ENCODE results near the gene RPUSD4.

RPUSD4 gene

DNA sequence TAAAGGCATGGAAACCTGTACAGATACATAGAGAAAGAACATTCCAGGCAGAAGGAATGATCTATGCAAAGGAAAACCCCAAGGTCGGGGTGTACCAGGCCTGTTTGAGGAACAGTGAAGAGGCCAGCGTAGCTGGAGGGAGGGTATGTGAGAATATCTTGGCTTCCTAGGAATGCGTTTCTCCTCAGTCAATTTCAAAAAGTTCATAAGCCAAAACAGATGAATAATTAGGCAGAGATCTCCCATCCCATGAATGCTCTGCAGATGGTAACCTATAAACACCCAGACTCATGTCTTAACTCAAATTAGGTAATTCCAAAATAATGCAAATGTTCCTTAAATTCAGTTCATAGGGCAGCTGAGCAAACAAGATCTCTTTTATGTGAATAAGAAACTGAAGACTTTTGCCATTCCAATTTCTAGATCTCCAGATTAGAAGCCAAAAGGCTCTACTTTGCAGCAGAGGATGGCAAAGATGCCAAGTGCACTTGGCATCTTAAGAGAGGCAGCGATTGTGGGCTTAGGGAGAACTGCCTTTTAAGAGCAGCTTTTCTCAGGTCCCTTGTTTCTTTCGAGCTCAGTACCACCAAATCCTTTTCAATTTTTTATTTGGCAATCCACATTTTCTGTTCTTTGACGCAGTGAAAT lies 13.3 kb upstream of the RPUSD4 start:
- Histone ChIP-seq H3K36me3 (ENCODE audit: control insufficient read depth, low read length) (no peaks in the 10 kb centered on the region), H3K4me2 (ENCODE audit: low read length) (no peak overlapping the region), H3F3A (ENCODE audit: control insufficient read depth, insufficient read depth) (no peaks in the 10 kb centered on the region), H3K27ac (ENCODE audit: low read depth, low read length) (no peak overlapping the region), H3K9me2 (replicated peaks; ENCODE audit: control insufficient read depth, low read length) (no peaks in the 10 kb centered on the region), H3K9me3 (ENCODE audit: control insufficient read depth, insufficient read depth, low read length) (no peaks in the 10 kb centered on the region), H3K79me2 (ENCODE audit: control insufficient read depth, low read length) (peaks cover 35% of the 10 kb centered on the region), H3K4me3 (ENCODE audit: low read length) (no peak overlapping the region), H4K20me1 (ENCODE audit: control insufficient read depth, insufficient read depth, low read depth, low read length) (no peaks in the 10 kb centered on the region), H3K27me3 (ENCODE audit: control insufficient read depth, low read length) (no peaks in the 10 kb centered on the region), H3K4me1 (ENCODE audit: control insufficient read depth, low read length) (no peaks in the 10 kb centered on the region)
- TF ChIP-seq, protein P1, sequence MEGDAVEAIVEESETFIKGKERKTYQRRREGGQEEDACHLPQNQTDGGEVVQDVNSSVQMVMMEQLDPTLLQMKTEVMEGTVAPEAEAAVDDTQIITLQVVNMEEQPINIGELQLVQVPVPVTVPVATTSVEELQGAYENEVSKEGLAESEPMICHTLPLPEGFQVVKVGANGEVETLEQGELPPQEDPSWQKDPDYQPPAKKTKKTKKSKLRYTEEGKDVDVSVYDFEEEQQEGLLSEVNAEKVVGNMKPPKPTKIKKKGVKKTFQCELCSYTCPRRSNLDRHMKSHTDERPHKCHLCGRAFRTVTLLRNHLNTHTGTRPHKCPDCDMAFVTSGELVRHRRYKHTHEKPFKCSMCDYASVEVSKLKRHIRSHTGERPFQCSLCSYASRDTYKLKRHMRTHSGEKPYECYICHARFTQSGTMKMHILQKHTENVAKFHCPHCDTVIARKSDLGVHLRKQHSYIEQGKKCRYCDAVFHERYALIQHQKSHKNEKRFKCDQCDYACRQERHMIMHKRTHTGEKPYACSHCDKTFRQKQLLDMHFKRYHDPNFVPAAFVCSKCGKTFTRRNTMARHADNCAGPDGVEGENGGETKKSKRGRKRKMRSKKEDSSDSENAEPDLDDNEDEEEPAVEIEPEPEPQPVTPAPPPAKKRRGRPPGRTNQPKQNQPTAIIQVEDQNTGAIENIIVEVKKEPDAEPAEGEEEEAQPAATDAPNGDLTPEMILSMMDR (IDR thresholded peaks at IDR 0.05; ENCODE audit: low read depth, low read length, poor library complexity, severe bottlenecking): no peak
- no peak for TF ChIP-seq EZH2phosphoT487 (IDR thresholded peaks at IDR 0.05; ENCODE audit: borderline replicate concordance, low read length)

DNA sequence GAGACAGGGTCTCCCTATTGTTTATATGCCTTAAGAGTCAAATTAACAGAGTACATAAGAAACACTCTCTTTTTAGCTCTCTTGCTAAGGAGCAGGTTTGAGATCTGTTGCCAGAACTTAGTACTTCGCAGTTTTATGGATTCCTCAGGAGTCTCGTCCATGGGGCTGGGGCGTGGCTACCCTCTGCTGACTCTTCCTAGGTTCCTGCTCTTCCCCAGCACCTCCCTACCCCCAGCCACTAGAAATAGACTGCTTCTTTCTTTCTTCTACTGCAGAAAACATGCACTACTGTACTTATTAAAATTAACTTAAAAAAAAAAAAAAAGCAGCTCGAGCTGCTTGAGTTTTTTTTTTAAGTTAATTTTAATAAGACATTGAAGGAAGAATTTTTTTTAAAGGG lies 8.1 kb upstream of the RPUSD4 start:
- Histone ChIP-seq H3K4me2 (ENCODE audit: low read length) (no peak overlapping the region), H3K9me3 (ENCODE audit: control insufficient read depth, insufficient read depth, low read length) (no peaks in the 10 kb centered on the region), H3K27ac (ENCODE audit: low read depth, low read length) (no peak overlapping the region), H3K4me3 (ENCODE audit: low read length) (no peak overlapping the region), H3K27me3 (ENCODE audit: control insufficient read depth, low read length) (no peaks in the 10 kb centered on the region), H3K79me2 (ENCODE audit: control insufficient read depth, low read length) (peaks cover 73% of the 10 kb centered on the region), H3F3A (ENCODE audit: control insufficient read depth, insufficient read depth) (no peaks in the 10 kb centered on the region), H3K36me3 (ENCODE audit: control insufficient read depth, low read length) (no peaks in the 10 kb centered on the region), H4K20me1 (ENCODE audit: control insufficient read depth, insufficient read depth, low read depth, low read length) (0 out of 2 replicates have a peak, but pooled peaks cover 3% of the 10 kb centered on the region), H3K9me2 (replicated peaks; ENCODE audit: control insufficient read depth, low read length) (no peaks in the 10 kb centered on the region), H3K4me1 (ENCODE audit: control insufficient read depth, low read length) (peaks cover 13% of the 10 kb centered on the region)
- TF ChIP-seq, protein P1 (IDR thresholded peaks at IDR 0.05; ENCODE audit: low read depth, low read length, poor library complexity, severe bottlenecking): no peak
- no peak for TF ChIP-seq EZH2phosphoT487 (IDR thresholded peaks at IDR 0.05; ENCODE audit: borderline replicate concordance, low read length)

DNA sequence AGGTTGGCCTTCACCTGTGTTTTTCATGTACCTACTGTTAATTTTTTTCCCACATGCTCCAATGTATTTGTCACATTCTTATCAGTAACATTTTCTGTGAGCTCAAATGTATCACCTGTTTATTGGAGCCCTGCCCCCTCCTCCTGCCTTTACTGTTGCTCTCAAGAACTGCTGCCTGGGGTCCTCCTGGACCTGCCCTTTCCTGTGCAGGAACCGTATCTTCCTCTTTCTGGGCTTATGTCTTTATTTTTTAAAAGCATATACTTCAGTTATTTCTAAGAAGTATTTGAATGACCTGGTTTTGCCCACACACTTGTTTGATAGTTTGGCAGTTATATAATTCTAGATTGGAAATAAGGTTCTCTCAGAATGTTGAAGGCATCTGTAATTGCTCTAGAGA lies 6.0 kb upstream of the RPUSD4 start:
- Histone ChIP-seq H3K9me3 (ENCODE audit: control insufficient read depth, insufficient read depth, low read length) (no peaks in the 10 kb centered on the region), H3K27ac (ENCODE audit: low read depth, low read length) (no peak overlapping the region), H3F3A (ENCODE audit: control insufficient read depth, insufficient read depth) (no peaks in the 10 kb centered on the region), H3K4me2 (ENCODE audit: low read length) (peak overlapping the region; percentile 10; the same call in 1 of the 2 replicates), H3K79me2 (ENCODE audit: control insufficient read depth, low read length) (peaks cover 78% of the 10 kb centered on the region), H3K4me3 (ENCODE audit: low read length) (no peak overlapping the region), H3K27me3 (ENCODE audit: control insufficient read depth, low read length) (no peaks in the 10 kb centered on the region), H3K9me2 (replicated peaks; ENCODE audit: control insufficient read depth, low read length) (no peaks in the 10 kb centered on the region), H4K20me1 (ENCODE audit: control insufficient read depth, insufficient read depth, low read depth, low read length) (0 out of 2 replicates have a peak, but pooled peaks cover 3% of the 10 kb centered on the region), H3K4me1 (ENCODE audit: control insufficient read depth, low read length) (peaks cover 17% of the 10 kb centered on the region), H3K36me3 (ENCODE audit: control insufficient read depth, low read length) (no peaks in the 10 kb centered on the region)
- TF ChIP-seq EZH2phosphoT487 (IDR thresholded peaks at IDR 0.05; ENCODE audit: borderline replicate concordance, low read length): no peak
- TF ChIP-seq, protein P1 (IDR thresholded peaks at IDR 0.05; ENCODE audit: low read depth, low read length, poor library complexity, severe bottlenecking): no peak

Data from DOHH2 (cell line).